Prostate gland (tissue), 2 donors: Measurements from ENCODE around the gene C2orf74.

Experiments used
- POLR2A ChIP-seq: fragments of 450-650 bp; IDR thresholded peaks from one replicate; pipeline ENCODE4 v1.6.1; 2016; ENCODE audit warnings: antibody characterized with exemption, mild to moderate bottlenecking
- POLR2AphosphoS5 ChIP-seq: sonication (generic); formaldehyde crosslinking; IDR thresholded peaks from one replicate; pipeline ENCODE4 v1.6.1; 2017; ENCODE audit warnings: antibody characterized with exemption
- TF ChIP-seq, protein P1 (sequence below), 4 experiments: fragments of 200-600 bp in 2 of 4; fragments of 450-650 bp in 2 of 4; sonication (generic) in 2 of 4; IDR thresholded peaks; 1 replicate in 3 of 4; 2 replicates in 1 of 4; pipeline ENCODE4 v1.5.1; 2016 to 2019; ENCODE audit warnings: antibody characterized with exemption in 4 of 4, mild to moderate bottlenecking in 2 of 4, moderate library complexity in 2 of 4

DNA sequence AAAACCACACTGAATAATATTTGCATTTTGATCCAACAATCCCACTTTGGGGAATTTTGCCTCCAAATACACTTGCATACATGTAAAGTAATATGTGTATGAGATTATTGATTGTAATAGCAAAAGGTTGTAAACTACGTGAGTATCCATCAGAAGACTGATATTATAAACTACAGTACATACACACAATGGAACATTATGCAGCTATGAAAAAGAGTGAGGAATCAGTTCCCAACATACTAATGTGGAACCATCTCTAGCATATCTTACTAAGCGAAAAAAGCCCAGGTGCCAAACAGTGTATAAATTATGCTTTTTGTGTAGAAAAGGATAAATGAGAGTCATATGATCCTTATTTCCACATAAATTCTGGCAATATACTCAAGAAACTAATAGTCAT, 16.0 kb upstream of the C2orf74 start:
- TF ChIP-seq, protein P1, sequence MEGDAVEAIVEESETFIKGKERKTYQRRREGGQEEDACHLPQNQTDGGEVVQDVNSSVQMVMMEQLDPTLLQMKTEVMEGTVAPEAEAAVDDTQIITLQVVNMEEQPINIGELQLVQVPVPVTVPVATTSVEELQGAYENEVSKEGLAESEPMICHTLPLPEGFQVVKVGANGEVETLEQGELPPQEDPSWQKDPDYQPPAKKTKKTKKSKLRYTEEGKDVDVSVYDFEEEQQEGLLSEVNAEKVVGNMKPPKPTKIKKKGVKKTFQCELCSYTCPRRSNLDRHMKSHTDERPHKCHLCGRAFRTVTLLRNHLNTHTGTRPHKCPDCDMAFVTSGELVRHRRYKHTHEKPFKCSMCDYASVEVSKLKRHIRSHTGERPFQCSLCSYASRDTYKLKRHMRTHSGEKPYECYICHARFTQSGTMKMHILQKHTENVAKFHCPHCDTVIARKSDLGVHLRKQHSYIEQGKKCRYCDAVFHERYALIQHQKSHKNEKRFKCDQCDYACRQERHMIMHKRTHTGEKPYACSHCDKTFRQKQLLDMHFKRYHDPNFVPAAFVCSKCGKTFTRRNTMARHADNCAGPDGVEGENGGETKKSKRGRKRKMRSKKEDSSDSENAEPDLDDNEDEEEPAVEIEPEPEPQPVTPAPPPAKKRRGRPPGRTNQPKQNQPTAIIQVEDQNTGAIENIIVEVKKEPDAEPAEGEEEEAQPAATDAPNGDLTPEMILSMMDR (IDR thresholded peaks at IDR 0.05) = no peak
- TF ChIP-seq POLR2AphosphoS5 (no peak), POLR2A (no peak)
